HL-60/S4 (cell line): ENCODE measurements around the gene ICA1L.

Experiments
- in situ Hi-C: fragments of 300-500 bp; cut with MboI; formaldehyde crosslinking; loops from 2 replicates; pipeline ENCODE4 v1.14.3; 2022; ENCODE audit warnings: low sequenced_read_pairs

Gene ICA1L

GRCh38 chr2:202786842-202787241 is 84.7 kb downstream of the ICA1L start:
- in situ Hi-C loops: no loop called here

GRCh38 chr2:202782940-202783558 is 88.5 kb downstream of the ICA1L start:
- in situ Hi-C loops: no loop called here

- in situ Hi-C loops: no loop called here
These were observed 91.0 kb downstream of the ICA1L start for GRCh38 chr2:202780514-202781021.

- in situ Hi-C loops: no loop called here
These were observed 93.3 kb downstream of the ICA1L start for GRCh38 chr2:202778217-202778616.

GRCh38 chr2:202774104-202774503 is 97.5 kb downstream of the ICA1L start:
- in situ Hi-C loops: no loop called here

GRCh38 chr2:202773301-202773973 is 98.1 kb downstream of the ICA1L start:
- in situ Hi-C loops: no loop called here

GRCh38 chr2:202771741-202772460 is 99.7 kb downstream of the ICA1L start:
- in situ Hi-C loops: no loop called here

- in situ Hi-C loops: no loop called here
These were observed 100.2 kb downstream of the ICA1L start for GRCh38 chr2:202771336-202771735.

GRCh38 chr2:202769201-202769600 is 102.4 kb downstream of the ICA1L start:
- in situ Hi-C loops: no loop called here

GRCh38 chr2:202768273-202768672 is 103.3 kb downstream of the ICA1L start:
- in situ Hi-C loops: no loop called here

GRCh38 chr2:202765436-202765835 is 106.1 kb downstream of the ICA1L start:
- in situ Hi-C loops: no loop called here

GRCh38 chr2:202764991-202765390 is 106.6 kb downstream of the ICA1L start:
- in situ Hi-C loops: no loop called here

- in situ Hi-C loops: no loop called here
These were observed 107.7 kb downstream of the ICA1L start for GRCh38 chr2:202763916-202764315.

GRCh38 chr2:202762556-202762955 is 109.0 kb downstream of the ICA1L start:
- in situ Hi-C loops: no loop called here

GRCh38 chr2:202760848-202761247 is 110.7 kb downstream of the ICA1L start:
- in situ Hi-C loops: no loop called here

GRCh38 chr2:202758604-202759003 is 113.0 kb downstream of the ICA1L start:
- in situ Hi-C loops: no loop called here

- in situ Hi-C loops: no loop called here
These were observed 113.4 kb downstream of the ICA1L start for GRCh38 chr2:202758128-202758527.

GRCh38 chr2:202757339-202757738 is 114.2 kb downstream of the ICA1L start:
- in situ Hi-C loops: no loop called here

GRCh38 chr2:202756598-202756997 is 115.0 kb downstream of the ICA1L start:
- in situ Hi-C loops: no loop called here

- in situ Hi-C loops: no loop called here
These were observed 116.6 kb downstream of the ICA1L start for GRCh38 chr2:202754936-202755335.

GRCh38 chr2:202752071-202752470 is 119.5 kb downstream of the ICA1L start:
- in situ Hi-C loops: no loop called here
